ENCODE data around the gene GLYR1. TPM values are rescaled to one million over a fixed set of nuclear protein-coding genes. Genes with fewer than 3 reads are reported as not detected.

GLYR1 gene
- total and polyA plus RNA-seq, 2 donors from 2014 or later = 47.9 to 119 TPM

- DNase-seq (peak in 1 of 5 donors; percentile 50), FAIRE-seq (no peak)
- peaks cover 0 to 14% (median 0%) of the 10 kb centered on the region in 3 donors for H3K4me1 ChIP-seq (ENCODE audit: control insufficient read depth in 2 of 3, insufficient read depth in 2 of 3, low read depth in 1 of 3, low read length in 3 of 3)
- no peaks in the 10 kb centered on the region for H3K9me3 ChIP-seq (ENCODE audit: control insufficient read depth in 2 of 3, insufficient read depth in 1 of 3, low read length in 3 of 3)
- H3K27ac ChIP-seq (ENCODE audit: low read depth in 2 of 2, low read length in 2 of 2) = peak overlapping the region in 1 of 2 donors; percentile 32
- no peak for TF ChIP-seq CTCF (IDR thresholded peaks at IDR 0.05; ENCODE audit: borderline replicate concordance, extremely low read depth, insufficient read depth)
- H3K4me3 ChIP-seq (ENCODE audit: low read length in 3 of 3) = peak overlapping the region in 2 of 3 donors; percentile 60 to 72
- H3K27me3 ChIP-seq (ENCODE audit: control insufficient read depth, insufficient read depth, low read length) = no peaks in the 10 kb centered on the region
- peaks cover 5 to 21% (median 6%) of the 10 kb centered on the region in 3 donors for H3K36me3 ChIP-seq (ENCODE audit: control insufficient read depth in 2 of 3, insufficient read depth in 3 of 3, low read length in 3 of 3)
- intact Hi-C loops (cut with DNase I) = no loop called here
- H3K9ac ChIP-seq (ENCODE audit: low read length in 3 of 3) = peak overlapping the region in 1 of 3 donors; percentile 58
These were observed 43.7 kb downstream of the GLYR1 start for GRCh38 chr16:4803401-4803844.

- DNase-seq = peak; percentile 93 to 97 (median 94)
- peak overlapping the region; percentile 63 to 77 for H3K27ac ChIP-seq (ENCODE audit: low read depth in 2 of 2, low read length in 2 of 2)
- no peaks in the 10 kb centered on the region for H3K9me3 ChIP-seq (ENCODE audit: control insufficient read depth in 2 of 3, insufficient read depth in 1 of 3, low read length in 3 of 3)
- FAIRE-seq = no peak
- intact Hi-C loops (cut with DNase I) = no loop called here
- peak overlapping the region; percentile 60 to 72 (median 65) for H3K4me3 ChIP-seq (ENCODE audit: low read length in 3 of 3)
- TF ChIP-seq CTCF (IDR thresholded peaks at IDR 0.05; ENCODE audit: borderline replicate concordance, extremely low read depth, insufficient read depth) = no peak
- H3K9ac ChIP-seq (ENCODE audit: low read length in 3 of 3) = peak overlapping the region in 1 of 3 donors; percentile 58
- H3K36me3 ChIP-seq (ENCODE audit: control insufficient read depth in 2 of 3, insufficient read depth in 3 of 3, low read length in 3 of 3) = peaks cover 4 to 21% (median 5%) of the 10 kb centered on the region in 3 donors
- no peaks in the 10 kb centered on the region for H3K27me3 ChIP-seq (ENCODE audit: control insufficient read depth, insufficient read depth, low read length)
- peaks cover 0 to 14% (median 0%) of the 10 kb centered on the region in 3 donors for H3K4me1 ChIP-seq (ENCODE audit: control insufficient read depth in 2 of 3, insufficient read depth in 2 of 3, low read depth in 1 of 3, low read length in 3 of 3)
These were observed 44.3 kb downstream of the GLYR1 start for GRCh38 chr16:4802659-4803287.

GRCh38 chr16:4801962-4802658, 45.0 kb downstream of the GLYR1 start, which contains the start of gene ROGDI:
TSS of gene ROGDI (minus strand) at chr16:4802633. CDS start at chr16:4802571, 62 bp downstream.
- Histone ChIP-seq H3K27me3 (ENCODE audit: control insufficient read depth, insufficient read depth, low read length) (no peaks in the 10 kb centered on the region), H3K27ac (ENCODE audit: low read depth in 2 of 2, low read length in 2 of 2) (peak within 1 kb of the TSS; percentile 77 to 82), H3K9me3 (ENCODE audit: control insufficient read depth in 2 of 3, insufficient read depth in 1 of 3, low read length in 3 of 3) (no peaks in the 10 kb centered on the region), H3K4me1 (ENCODE audit: control insufficient read depth in 2 of 3, insufficient read depth in 2 of 3, low read depth in 1 of 3, low read length in 3 of 3) (peaks cover 0 to 14% (median 0%) of the 10 kb centered on the region in 3 donors), H3K36me3 (ENCODE audit: control insufficient read depth in 2 of 3, insufficient read depth in 3 of 3, low read length in 3 of 3) (peaks cover 0 to 21% (median 2%) of the 10 kb centered on the region in 3 donors), H3K4me3 (ENCODE audit: low read length in 3 of 3) (peak within 1 kb of the TSS; percentile 60 to 72 (median 65)), H3K9ac (ENCODE audit: low read length in 3 of 3) (peak within 1 kb of the TSS; percentile 49 to 88 (median 72))
- no peak for TF ChIP-seq CTCF (IDR thresholded peaks at IDR 0.05; ENCODE audit: borderline replicate concordance, extremely low read depth, insufficient read depth)
- DNase-seq (peak; percentile 90 to 93 (median 93)), FAIRE-seq (no peak)
- intact Hi-C loops (cut with DNase I) = no loop called here

Data from kidney (tissue), 14 donors.